Cardiac fibroblast (primary cell): ENCODE data around the gene MTF2.
A peak's percentile ranks its signal among the peaks of the same experiment; 100 is the strongest.

ENCODE experiments used
- DNase-seq, 2 donors: peaks; one replicate each; pipeline versions ENCODE4 v3.0.0 to v3.0.0-alpha.2; 2010; ENCODE audit warnings: low read depth in 2 of 2
- H3K4me3 ChIP-seq, 2 donors: replicated peaks in 1 of 2; 1 replicate in 1 of 2; 2 replicates in 1 of 2; pipeline ENCODE4 v1.5.1; 2011; ENCODE audit warnings: low read depth in 2 of 2, low read length in 2 of 2, mild to moderate bottlenecking in 2 of 2, moderate library complexity in 1 of 2
- TF ChIP-seq, protein P1 (sequence below): IDR thresholded peaks from one replicate; pipeline ENCODE4 v1.5.1; 2011; ENCODE audit warnings: low read depth, mild to moderate bottlenecking, low read length, inconsistent platforms

The MTF2 gene

GRCh38 chr1:93136445-93136844 is 57.4 kb downstream of the MTF2 start:
- TF ChIP-seq, protein P1, sequence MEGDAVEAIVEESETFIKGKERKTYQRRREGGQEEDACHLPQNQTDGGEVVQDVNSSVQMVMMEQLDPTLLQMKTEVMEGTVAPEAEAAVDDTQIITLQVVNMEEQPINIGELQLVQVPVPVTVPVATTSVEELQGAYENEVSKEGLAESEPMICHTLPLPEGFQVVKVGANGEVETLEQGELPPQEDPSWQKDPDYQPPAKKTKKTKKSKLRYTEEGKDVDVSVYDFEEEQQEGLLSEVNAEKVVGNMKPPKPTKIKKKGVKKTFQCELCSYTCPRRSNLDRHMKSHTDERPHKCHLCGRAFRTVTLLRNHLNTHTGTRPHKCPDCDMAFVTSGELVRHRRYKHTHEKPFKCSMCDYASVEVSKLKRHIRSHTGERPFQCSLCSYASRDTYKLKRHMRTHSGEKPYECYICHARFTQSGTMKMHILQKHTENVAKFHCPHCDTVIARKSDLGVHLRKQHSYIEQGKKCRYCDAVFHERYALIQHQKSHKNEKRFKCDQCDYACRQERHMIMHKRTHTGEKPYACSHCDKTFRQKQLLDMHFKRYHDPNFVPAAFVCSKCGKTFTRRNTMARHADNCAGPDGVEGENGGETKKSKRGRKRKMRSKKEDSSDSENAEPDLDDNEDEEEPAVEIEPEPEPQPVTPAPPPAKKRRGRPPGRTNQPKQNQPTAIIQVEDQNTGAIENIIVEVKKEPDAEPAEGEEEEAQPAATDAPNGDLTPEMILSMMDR, result no peak
- H3K4me3 ChIP-seq, result no peak overlapping the region
- no peak for DNase-seq

GRCh38 chr1:93137604-93138292 is 58.7 kb downstream of the MTF2 start:
- no peak overlapping the region for H3K4me3 ChIP-seq
- TF ChIP-seq, protein P1, result no peak
- no peak for DNase-seq

- TF ChIP-seq, protein P1, result no peak
- DNase-seq, result peak in 1 of 2 donors; percentile 73
- no peak overlapping the region for H3K4me3 ChIP-seq
Observed at GRCh38 chr1:93140106-93140505, 61.0 kb downstream of the MTF2 start.

DNA sequence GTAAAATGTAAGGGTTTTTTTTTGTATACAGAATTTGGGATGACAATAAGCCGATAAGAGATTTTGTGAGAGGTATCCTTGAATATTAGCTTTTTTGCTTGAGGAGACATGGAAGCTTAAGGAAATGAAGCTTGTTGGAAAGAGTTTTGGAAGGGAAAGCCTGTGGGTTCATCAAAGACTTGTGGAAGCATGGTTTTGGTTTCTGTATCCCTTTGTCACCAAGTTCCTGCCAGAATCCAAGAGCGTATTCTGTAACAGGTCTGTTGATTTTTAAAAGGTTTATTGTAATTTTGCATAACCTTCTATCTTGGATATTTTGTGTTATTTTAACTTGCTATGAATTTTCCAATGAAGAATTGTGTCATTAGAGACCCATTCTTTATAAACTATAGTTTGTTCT is 63.1 kb downstream of the MTF2 start:
- TF ChIP-seq, protein P1, result no peak
- no peak overlapping the region for H3K4me3 ChIP-seq
- no peak for DNase-seq

DNA sequence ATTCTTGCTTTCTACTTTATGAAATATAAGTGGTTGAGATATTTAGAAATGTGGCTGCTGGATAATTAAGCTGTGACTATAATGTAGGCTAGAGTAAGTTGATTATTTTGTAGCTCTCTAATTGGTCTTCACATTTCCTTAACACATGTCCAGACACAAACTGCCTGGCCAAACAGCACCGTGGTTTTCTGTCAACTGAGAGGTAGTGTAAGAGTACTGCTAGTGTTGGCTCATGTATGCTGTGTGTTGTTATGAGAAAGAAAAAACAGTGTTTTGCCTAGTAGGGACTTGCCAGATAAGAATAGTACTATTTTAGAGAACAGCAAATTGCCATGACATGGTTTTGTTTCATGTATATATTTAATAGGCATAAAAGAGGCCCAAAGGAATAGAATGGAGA is 64.1 kb downstream of the MTF2 start:
- TF ChIP-seq, protein P1, result no peak
- DNase-seq, result no peak
- no peak overlapping the region for H3K4me3 ChIP-seq

DNA sequence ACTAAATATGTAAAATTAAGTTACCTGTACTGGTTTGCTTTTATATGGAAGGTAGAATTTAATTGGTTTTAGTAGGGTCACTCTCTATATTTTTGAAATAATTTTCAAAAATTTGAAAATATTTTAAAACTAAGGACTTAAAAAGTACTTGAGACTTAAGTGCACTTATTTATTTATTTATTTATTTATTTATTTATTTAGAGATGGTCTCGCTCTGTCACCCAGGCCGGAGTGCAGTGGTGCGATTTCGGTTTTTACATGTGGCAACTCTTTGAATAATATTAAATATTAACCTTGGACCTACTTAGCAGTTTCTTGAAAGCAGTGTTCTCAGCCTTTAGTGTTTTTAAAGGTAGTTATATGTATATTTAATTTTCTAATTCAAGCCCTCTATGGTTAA is 64.7 kb downstream of the MTF2 start:
- H3K4me3 ChIP-seq, result no peak overlapping the region
- TF ChIP-seq, protein P1, result no peak
- DNase-seq, result no peak

- TF ChIP-seq, protein P1, result no peak
- peak; percentile 22 to 41 for DNase-seq
- no peak overlapping the region for H3K4me3 ChIP-seq
Observed at GRCh38 chr1:93148001-93148400, 68.9 kb downstream of the MTF2 start.
